A172 (cell line): ENCODE results near the gene TIGD6. TPM values are rescaled to one million over a fixed set of nuclear protein-coding genes. Genes with fewer than 3 reads are reported as not detected.

Source experiments
- total RNA-seq: library from RNA; depleted of rRNA; stranded (reverse); fragments of >200 nt; shearing (Covaris generic); gene quantifications from 2 replicates; pipeline ENCODE4 v1.2.3, GENCODE V29; 2014; rRNA removed

The TIGD6 gene
- total RNA-seq, 1 experiment from 2014 or later, result 14.3 TPM

Other genes starting within 250 kb of the TIGD6 start
- 0.10 and 0.41 TPM in 2 replicates for gene PDE6A, start 55.9 kb downstream of the TIGD6 start, total RNA-seq
- gene SLC26A2, start 39.9 kb downstream of the TIGD6 start, total RNA-seq, result 20.0 and 26.3 TPM in 2 replicates
- gene HMGXB3, start 85 bp upstream of the TIGD6 start, total RNA-seq, result 36.8 and 37.1 TPM in 2 replicates
- 0.84 and 0.96 TPM in 2 replicates for gene CSF1R, start 85.9 kb upstream of the TIGD6 start, total RNA-seq
- 33.5 and 55.9 TPM in 2 replicates for gene PDGFRB, start 155.2 kb upstream of the TIGD6 start, total RNA-seq
- not detected in 2 replicates for gene CDX1, start 166.1 kb upstream of the TIGD6 start, total RNA-seq
- not detected in 2 replicates for gene SLC6A7, start 189.4 kb upstream of the TIGD6 start, total RNA-seq